Esophagus squamous epithelium (tissue), 4 donors: ENCODE data around the gene NRXN3.

ENCODE experiments used
- POLR2A ChIP-seq, 4 donors: fragments of 450-650 bp; IDR thresholded peaks; one replicate each; pipeline ENCODE4 v1.6.1; 2017; ENCODE audit warnings: antibody characterized with exemption in 4 of 4, mild to moderate bottlenecking in 4 of 4, moderate library complexity in 3 of 4
- TF ChIP-seq, protein P1 (sequence below), 6 experiments: fragments of 450-650 bp in 4 of 6; fragments of 200-600 bp in 2 of 6; sonication (generic) in 2 of 6; IDR thresholded peaks; one replicate each; pipeline ENCODE4 v1.5.1; 2016 to 2019; ENCODE audit warnings: antibody characterized with exemption in 6 of 6, mild to moderate bottlenecking in 4 of 6, moderate library complexity in 4 of 6

DNA sequence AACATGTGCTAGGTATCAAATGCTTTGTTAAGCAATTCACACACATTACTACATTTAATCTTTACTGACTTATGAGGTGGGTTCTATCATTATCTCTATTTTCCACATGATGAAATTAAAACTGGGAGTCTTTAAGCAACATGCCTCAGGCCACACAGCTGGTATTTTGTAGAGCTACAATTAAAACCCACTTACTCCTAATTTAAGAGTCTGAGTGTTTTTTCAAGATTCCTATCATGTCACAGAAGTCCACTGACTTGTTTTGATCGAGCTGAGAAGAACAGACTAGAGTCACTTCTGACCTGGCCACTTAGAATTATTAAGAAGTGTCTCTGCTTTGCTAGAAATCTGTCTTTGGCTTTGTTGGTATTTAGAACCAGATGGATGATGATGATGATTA, 670.7 kb downstream of the NRXN3 start:
- TF ChIP-seq, protein P1, sequence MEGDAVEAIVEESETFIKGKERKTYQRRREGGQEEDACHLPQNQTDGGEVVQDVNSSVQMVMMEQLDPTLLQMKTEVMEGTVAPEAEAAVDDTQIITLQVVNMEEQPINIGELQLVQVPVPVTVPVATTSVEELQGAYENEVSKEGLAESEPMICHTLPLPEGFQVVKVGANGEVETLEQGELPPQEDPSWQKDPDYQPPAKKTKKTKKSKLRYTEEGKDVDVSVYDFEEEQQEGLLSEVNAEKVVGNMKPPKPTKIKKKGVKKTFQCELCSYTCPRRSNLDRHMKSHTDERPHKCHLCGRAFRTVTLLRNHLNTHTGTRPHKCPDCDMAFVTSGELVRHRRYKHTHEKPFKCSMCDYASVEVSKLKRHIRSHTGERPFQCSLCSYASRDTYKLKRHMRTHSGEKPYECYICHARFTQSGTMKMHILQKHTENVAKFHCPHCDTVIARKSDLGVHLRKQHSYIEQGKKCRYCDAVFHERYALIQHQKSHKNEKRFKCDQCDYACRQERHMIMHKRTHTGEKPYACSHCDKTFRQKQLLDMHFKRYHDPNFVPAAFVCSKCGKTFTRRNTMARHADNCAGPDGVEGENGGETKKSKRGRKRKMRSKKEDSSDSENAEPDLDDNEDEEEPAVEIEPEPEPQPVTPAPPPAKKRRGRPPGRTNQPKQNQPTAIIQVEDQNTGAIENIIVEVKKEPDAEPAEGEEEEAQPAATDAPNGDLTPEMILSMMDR (IDR thresholded peaks at IDR 0.05): no peak
- no peak for TF ChIP-seq POLR2A (IDR thresholded peaks at IDR 0.05)
